PFSK-1 (cell line): ENCODE data around the gene MTMR2.

Experiments used
- FOXP2 ChIP-seq: optimal IDR thresholded peaks from 2 replicates; pipeline ENCODE3; 2011; ENCODE audit warnings: borderline replicate concordance, control low read depth, inconsistent platforms; ENCODE audit not compliant: insufficient read depth; ENCODE audit errors: extremely low read length, extremely low read depth
- POLR2AphosphoS5 ChIP-seq: IDR thresholded peaks from 2 replicates; pipeline ENCODE4 v1.6.1; 2012; ENCODE audit warnings: low read depth, mild to moderate bottlenecking, control low read depth, low read length, moderate library complexity
- REST ChIP-seq, 2 experiments: IDR thresholded peaks; 2 replicates each; pipeline versions ENCODE4 v1.6.1 to v1.8.0; 2011 to 2012; ENCODE audit warnings: low read depth in 2 of 2, low read length in 2 of 2, control low read depth in 1 of 2, inconsistent platforms in 1 of 2, mild to moderate bottlenecking in 1 of 2, moderate library complexity in 1 of 2; ENCODE audit not compliant: insufficient read depth in 1 of 2
- SIN3A ChIP-seq: IDR thresholded peaks from 2 replicates; pipeline ENCODE4 v1.6.1; 2012; ENCODE audit warnings: mild to moderate bottlenecking, low read length, moderate library complexity, borderline replicate concordance; ENCODE audit not compliant: insufficient read depth
- TAF1 ChIP-seq: IDR thresholded peaks from 2 replicates; pipeline ENCODE4 v1.6.1; 2012; ENCODE audit warnings: low read length, control low read depth, borderline replicate concordance; ENCODE audit not compliant: insufficient read depth

The MTMR2 gene

GRCh38 chr11:95908826-95909225 is 15.1 kb downstream of the MTMR2 start:
- no peak for TF ChIP-seq TAF1
- no peak for TF ChIP-seq FOXP2
- TF ChIP-seq REST (IDR thresholded peaks at IDR 0.05; ENCODE audit: insufficient read depth in 1 of 2, low read depth in 2 of 2, low read length in 2 of 2): no peak
- no peak for TF ChIP-seq POLR2AphosphoS5
- TF ChIP-seq SIN3A: no peak

GRCh38 chr11:95907476-95907875 is 16.4 kb downstream of the MTMR2 start:
- TF ChIP-seq TAF1 (no peak), REST (IDR thresholded peaks at IDR 0.05; ENCODE audit: insufficient read depth in 1 of 2, low read depth in 2 of 2, low read length in 2 of 2) (no peak), SIN3A (no peak), FOXP2 (no peak), POLR2AphosphoS5 (no peak)

GRCh38 chr11:95904009-95904650 is 19.8 kb downstream of the MTMR2 start:
- TF ChIP-seq SIN3A (no peak), REST (IDR thresholded peaks at IDR 0.05; ENCODE audit: insufficient read depth in 1 of 2, low read depth in 2 of 2, low read length in 2 of 2) (no peak), POLR2AphosphoS5 (no peak), FOXP2 (no peak), TAF1 (no peak)

GRCh38 chr11:95898782-95899181 is 25.1 kb downstream of the MTMR2 start:
- no peak for TF ChIP-seq TAF1
- no peak for TF ChIP-seq POLR2AphosphoS5
- TF ChIP-seq SIN3A: no peak
- no peak for TF ChIP-seq FOXP2
- no peak for TF ChIP-seq REST (IDR thresholded peaks at IDR 0.05; ENCODE audit: insufficient read depth in 1 of 2, low read depth in 2 of 2, low read length in 2 of 2)
